OCI-LY7 (cell line): ENCODE measurements around the gene TNFAIP3.

Source experiments
- CTCF ChIP-seq: fragments of 200-600 bp; sonication (generic); conservative IDR thresholded peaks from 2 replicates; pipeline ENCODE4 v1.5.1; 2014; ENCODE audit warnings: mild to moderate bottlenecking, antibody characterized with exemption, low read length, moderate library complexity, mixed read lengths
- EZH2phosphoT487 ChIP-seq: fragments of 200-600 bp; sonication (generic); IDR thresholded peaks from 2 replicates; pipeline ENCODE4 v1.6.1; 2018; ENCODE audit warnings: low read depth, borderline replicate concordance, mild to moderate bottlenecking, mixed run types, antibody characterized with exemption, low read length, moderate library complexity, mixed read lengths

GRCh38 chr6:137827977-137828810 lies 38.9 kb upstream of the TNFAIP3 start:
- TF ChIP-seq CTCF (no peak), EZH2phosphoT487 (no peak)
